ENCODE measurements around the gene TMCC3.
"Not testable (repeated sequence)": the region's sequence is repeated elsewhere in the genome, so short reads cannot be mapped to it uniquely, and the experiment has no call there.

The TMCC3 gene

GRCh38 chr12:94596596-94596995, 53.8 kb downstream of the TMCC3 start:
- DNase-seq, result no peak

- no peak for DNase-seq
Observed at GRCh38 chr12:94595152-94595551, 55.2 kb downstream of the TMCC3 start.

- DNase-seq, result no peak
Observed at GRCh38 chr12:94594443-94594825, 55.9 kb downstream of the TMCC3 start.

- no peak for DNase-seq
Observed at GRCh38 chr12:94593822-94594442, 56.4 kb downstream of the TMCC3 start.

GRCh38 chr12:94592723-94593122, 57.6 kb downstream of the TMCC3 start:
- not testable (repeated sequence) for DNase-seq

GRCh38 chr12:94592080-94592479, 58.3 kb downstream of the TMCC3 start:
- DNase-seq, result no peak

- no peak for DNase-seq
Observed at GRCh38 chr12:94590428-94590827, 59.9 kb downstream of the TMCC3 start.

GRCh38 chr12:94589591-94590001, 60.8 kb downstream of the TMCC3 start:
- no peak for DNase-seq

GRCh38 chr12:94588346-94588745, 62.0 kb downstream of the TMCC3 start:
- DNase-seq, result no peak

GRCh38 chr12:94587266-94588241, 62.8 kb downstream of the TMCC3 start:
- DNase-seq, result no peak

- no peak for DNase-seq
Observed at GRCh38 chr12:94586589-94587259, 63.6 kb downstream of the TMCC3 start.

GRCh38 chr12:94585626-94586025, 64.7 kb downstream of the TMCC3 start:
- DNase-seq, result no peak

- no peak for DNase-seq
Observed at GRCh38 chr12:94584377-94584776, 66.0 kb downstream of the TMCC3 start.

- DNase-seq, result no peak
Observed at GRCh38 chr12:94582591-94582990, 67.8 kb downstream of the TMCC3 start.

- DNase-seq, result no peak
Observed at GRCh38 chr12:94575645-94576403, 74.5 kb downstream of the TMCC3 start.

- no peak for DNase-seq
Observed at GRCh38 chr12:94575024-94575423, 75.3 kb downstream of the TMCC3 start.

- DNase-seq, result no peak
Observed at GRCh38 chr12:94571556-94571955, 78.8 kb downstream of the TMCC3 start.

- no peak for DNase-seq
Observed at GRCh38 chr12:94570161-94570560, 80.2 kb downstream of the TMCC3 start.

- no peak for DNase-seq
Observed at GRCh38 chr12:94567761-94568160, 82.6 kb downstream of the TMCC3 start.

- peak in 1 of 2 donors; percentile 58 for DNase-seq
Observed at GRCh38 chr12:94566345-94566744, 84.0 kb downstream of the TMCC3 start.

GRCh38 chr12:94565683-94566082, 84.7 kb downstream of the TMCC3 start:
- no peak for DNase-seq

GRCh38 chr12:94563286-94563685, 87.1 kb downstream of the TMCC3 start:
- no peak for DNase-seq

- DNase-seq, result no peak
Observed at GRCh38 chr12:94561943-94562411, 88.4 kb downstream of the TMCC3 start.
